ENCODE data around the gene RAB24. TPM values are rescaled to one million over a fixed set of nuclear protein-coding genes. Genes with fewer than 3 reads are reported as not detected.
A peak's percentile ranks its signal among the peaks of the same experiment; 100 is the strongest.

RAB24 gene
- 14.8 TPM for polyA plus RNA-seq (2013, experiment 1 of 4)
- 11.3 TPM for polyA plus RNA-seq (2013, experiment 2 of 4)
- polyA plus RNA-seq (2013, experiment 3 of 4) = 14.9 TPM
- 13.2 TPM for polyA plus RNA-seq (2013, experiment 4 of 4)

GRCh38 chr5:177303121-177303924 is at the start of gene RAB24, which contains the start of gene PRELID1:
RAB24 (minus strand) TSS chr5:177303719; CDS start chr5:177303288, 431 bp downstream.
PRELID1 (plus strand) TSS chr5:177303799; CDS start chr5:177303986, 187 bp downstream.
- Histone ChIP-seq H3K27me3 (ENCODE audit: control insufficient read depth, insufficient read depth, low read length, poor library complexity, severe bottlenecking) (peaks cover 7% of the 10 kb centered on the region), H3K9me3 (ENCODE audit: control insufficient read depth, low read length) (no peaks in the 10 kb centered on the region), H3K4me3 (ENCODE audit: insufficient read depth, low read depth, low read length) (peak within 1 kb of the TSS; percentile 94), H3K27ac (ENCODE audit: insufficient read depth, low read depth, low read length, poor library complexity, severe bottlenecking) (no peak within 1 kb of the TSS), H3K4me1 (ENCODE audit: control insufficient read depth, insufficient read depth, low read length) (peaks cover 6% of the 10 kb centered on the region), H3K36me3 (ENCODE audit: control insufficient read depth, insufficient read depth, low read length) (peaks cover 18% of the 10 kb centered on the region)
- 1% methylated on average over 100 of the region's 100 CpGs for WGBS, 2 experiments

GRCh38 chr5:177353093-177353492 is 49.6 kb upstream of the RAB24 start:
- Histone ChIP-seq H3K27ac (ENCODE audit: insufficient read depth, low read depth, low read length, poor library complexity, severe bottlenecking) (no peak overlapping the region), H3K4me1 (ENCODE audit: control insufficient read depth, insufficient read depth, low read length) (peaks cover 16% of the 10 kb centered on the region), H3K36me3 (ENCODE audit: control insufficient read depth, insufficient read depth, low read length) (no peaks in the 10 kb centered on the region), H3K4me3 (ENCODE audit: insufficient read depth, low read depth, low read length) (no peak overlapping the region), H3K27me3 (ENCODE audit: control insufficient read depth, insufficient read depth, low read length, poor library complexity, severe bottlenecking) (no peaks in the 10 kb centered on the region), H3K9me3 (ENCODE audit: control insufficient read depth, low read length) (no peaks in the 10 kb centered on the region)
- WGBS, 2 experiments = 89 to 91% methylated on average over 4 to 5 of the region's 5 CpGs

DNA sequence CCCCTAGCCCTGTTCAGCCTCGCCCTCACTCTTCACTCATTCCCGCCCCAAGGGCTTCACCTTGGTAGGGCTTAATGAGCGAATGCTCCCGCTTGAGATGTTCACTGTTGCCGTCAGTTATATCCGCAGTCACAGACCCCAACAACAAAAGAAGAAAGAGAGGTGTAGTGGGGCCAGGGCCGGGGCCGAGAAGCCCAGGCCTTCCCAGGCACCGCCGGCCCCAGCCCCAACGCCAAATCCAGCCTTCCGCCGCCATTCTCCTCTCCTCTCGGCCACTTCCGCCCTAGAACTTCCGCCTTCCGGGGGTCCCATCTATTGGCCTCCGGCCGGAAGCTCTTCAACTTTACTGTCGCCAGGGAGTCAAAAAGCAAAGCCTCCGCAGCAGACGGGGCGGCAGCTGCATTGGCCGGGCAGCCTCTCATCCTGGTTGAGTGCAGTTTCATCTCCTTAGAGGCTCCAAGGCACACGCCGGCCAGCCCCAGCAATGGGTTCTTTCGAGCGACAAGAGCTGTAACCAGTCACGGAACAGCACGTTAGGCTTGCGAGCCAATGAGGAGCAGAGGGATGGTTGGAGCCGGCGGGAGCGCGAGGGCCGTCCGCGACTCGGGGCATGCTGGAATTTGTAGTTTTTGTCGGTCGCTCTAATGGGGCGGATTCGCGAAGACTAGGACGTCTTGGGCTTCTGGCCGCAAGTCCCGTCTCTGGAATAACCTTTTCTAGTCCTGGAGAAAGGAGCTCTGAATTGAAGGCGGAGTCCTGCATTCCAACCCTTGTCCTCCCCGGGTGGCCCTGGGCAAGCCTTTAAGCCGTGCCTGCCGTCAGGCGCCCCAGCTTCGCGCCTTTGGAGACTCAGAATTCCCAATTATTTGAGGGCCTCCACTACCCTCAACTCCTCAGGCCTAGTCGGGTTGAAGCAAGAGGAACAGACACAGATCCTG is 48.1 kb upstream of the RAB24 start, which contains the start of gene LMAN2:
TSS of gene LMAN2 (minus strand) at position 277 of the 938 bp plus-strand sequence. CDS start at position 256, 21 bp downstream.
- Histone ChIP-seq H3K27me3 (ENCODE audit: control insufficient read depth, insufficient read depth, low read length, poor library complexity, severe bottlenecking) (no peaks in the 10 kb centered on the region), H3K36me3 (ENCODE audit: control insufficient read depth, insufficient read depth, low read length) (no peaks in the 10 kb centered on the region), H3K4me3 (ENCODE audit: insufficient read depth, low read depth, low read length) (peak within 1 kb of the TSS; percentile 100), H3K4me1 (ENCODE audit: control insufficient read depth, insufficient read depth, low read length) (peaks cover 16% of the 10 kb centered on the region), H3K9me3 (ENCODE audit: control insufficient read depth, low read length) (no peaks in the 10 kb centered on the region), H3K27ac (ENCODE audit: insufficient read depth, low read depth, low read length, poor library complexity, severe bottlenecking) (peak within 1 kb of the TSS; percentile 71)
- 7% methylated on average over 55 of the region's 55 CpGs for WGBS, 2 experiments

DNA sequence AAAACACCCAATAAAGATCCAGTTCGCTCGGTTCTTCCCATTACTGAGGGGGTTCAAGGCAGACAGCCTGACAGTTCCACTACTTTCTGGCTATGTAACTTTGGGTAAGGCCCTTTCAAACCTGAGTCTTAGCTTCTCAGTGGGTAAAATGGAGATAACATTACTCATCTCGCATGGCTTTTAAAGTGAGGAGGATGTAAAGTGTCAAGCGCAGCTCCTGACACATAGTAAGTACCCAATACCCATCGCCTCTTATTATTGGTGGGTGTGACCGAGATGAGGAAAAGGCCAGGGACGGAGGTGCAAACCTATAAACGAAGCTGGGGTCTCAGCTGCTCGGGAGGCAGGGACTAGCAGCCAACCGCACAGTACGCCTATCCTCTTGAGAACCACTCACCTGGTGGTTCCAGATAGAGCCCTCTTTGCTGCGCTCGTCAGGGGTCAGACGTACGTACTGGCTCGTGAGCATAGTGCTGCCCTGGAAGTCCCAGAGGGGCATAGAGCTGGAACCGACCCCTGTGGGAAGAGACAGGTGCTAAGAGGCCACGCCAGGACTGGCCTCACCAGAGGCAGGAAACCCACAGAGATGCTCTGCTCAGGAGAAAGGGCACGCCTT is 47.4 kb upstream of the RAB24 start:
- Histone ChIP-seq H3K4me3 (ENCODE audit: insufficient read depth, low read depth, low read length) (peak overlapping the region; percentile 100), H3K36me3 (ENCODE audit: control insufficient read depth, insufficient read depth, low read length) (no peaks in the 10 kb centered on the region), H3K9me3 (ENCODE audit: control insufficient read depth, low read length) (no peaks in the 10 kb centered on the region), H3K27me3 (ENCODE audit: control insufficient read depth, insufficient read depth, low read length, poor library complexity, severe bottlenecking) (no peaks in the 10 kb centered on the region), H3K4me1 (ENCODE audit: control insufficient read depth, insufficient read depth, low read length) (peaks cover 16% of the 10 kb centered on the region), H3K27ac (ENCODE audit: insufficient read depth, low read depth, low read length, poor library complexity, severe bottlenecking) (no peak overlapping the region)
- WGBS, 2 experiments = 19 to 20% methylated on average over 19 of the region's 19 CpGs

DNA sequence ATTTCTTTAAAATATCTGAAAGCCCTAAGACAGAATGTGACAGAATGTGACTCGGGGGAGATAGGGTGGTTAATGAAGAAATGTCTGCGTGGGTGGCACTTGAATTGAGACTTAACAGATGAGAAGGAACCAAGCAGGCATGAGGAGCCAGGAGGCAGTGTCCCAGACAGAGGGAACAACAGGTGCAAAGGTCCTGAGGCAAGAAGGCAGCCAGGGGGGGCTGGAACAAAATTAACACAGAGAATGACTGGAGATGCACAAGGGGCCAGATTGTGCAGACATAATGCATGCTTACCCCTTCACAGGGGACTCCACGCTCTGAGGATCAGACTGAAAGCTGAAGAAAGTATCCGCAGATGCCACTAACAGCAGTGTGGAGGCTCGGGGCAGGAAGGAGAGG is 46.2 kb upstream of the RAB24 start:
- H3K4me1 ChIP-seq (ENCODE audit: control insufficient read depth, insufficient read depth, low read length) = peaks cover 16% of the 10 kb centered on the region
- no peaks in the 10 kb centered on the region for H3K36me3 ChIP-seq (ENCODE audit: control insufficient read depth, insufficient read depth, low read length)
- no peaks in the 10 kb centered on the region for H3K9me3 ChIP-seq (ENCODE audit: control insufficient read depth, low read length)
- no peak overlapping the region for H3K27ac ChIP-seq (ENCODE audit: insufficient read depth, low read depth, low read length, poor library complexity, severe bottlenecking)
- no peaks in the 10 kb centered on the region for H3K27me3 ChIP-seq (ENCODE audit: control insufficient read depth, insufficient read depth, low read length, poor library complexity, severe bottlenecking)
- WGBS, 2 experiments = 94 to 95% methylated on average over 5 of the region's 5 CpGs
- no peak overlapping the region for H3K4me3 ChIP-seq (ENCODE audit: insufficient read depth, low read depth, low read length)

GRCh38 chr5:177349362-177349647 is 45.8 kb upstream of the RAB24 start:
- H3K9me3 ChIP-seq (ENCODE audit: control insufficient read depth, low read length) = no peaks in the 10 kb centered on the region
- no peaks in the 10 kb centered on the region for H3K27me3 ChIP-seq (ENCODE audit: control insufficient read depth, insufficient read depth, low read length, poor library complexity, severe bottlenecking)
- WGBS, 2 experiments = 91 to 93% methylated on average over 3 of the region's 3 CpGs
- peaks cover 16% of the 10 kb centered on the region for H3K4me1 ChIP-seq (ENCODE audit: control insufficient read depth, insufficient read depth, low read length)
- no peak overlapping the region for H3K27ac ChIP-seq (ENCODE audit: insufficient read depth, low read depth, low read length, poor library complexity, severe bottlenecking)
- H3K4me3 ChIP-seq (ENCODE audit: insufficient read depth, low read depth, low read length) = no peak overlapping the region
- H3K36me3 ChIP-seq (ENCODE audit: control insufficient read depth, insufficient read depth, low read length) = no peaks in the 10 kb centered on the region

DNA sequence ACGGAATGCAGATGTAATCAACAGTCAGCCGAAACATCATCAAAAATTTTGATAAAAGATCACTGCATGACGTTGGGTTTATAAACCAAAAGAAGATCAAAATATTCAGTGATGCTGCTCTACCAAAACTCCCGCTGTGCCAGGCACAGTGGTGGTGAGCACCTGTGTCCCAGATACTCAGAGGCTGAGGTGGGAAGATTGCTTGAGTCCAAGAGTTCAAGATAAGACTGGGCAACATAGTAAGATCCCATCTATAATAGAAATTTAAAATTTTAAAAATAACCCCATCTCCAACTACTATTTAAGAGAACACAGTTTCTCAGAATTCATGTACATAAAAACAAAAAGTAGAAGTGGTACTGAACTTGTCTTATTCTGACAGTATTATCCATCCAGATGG is 44.2 kb upstream of the RAB24 start:
- H3K4me1 ChIP-seq (ENCODE audit: control insufficient read depth, insufficient read depth, low read length) = peaks cover 16% of the 10 kb centered on the region
- no peaks in the 10 kb centered on the region for H3K9me3 ChIP-seq (ENCODE audit: control insufficient read depth, low read length)
- no peak overlapping the region for H3K4me3 ChIP-seq (ENCODE audit: insufficient read depth, low read depth, low read length)
- H3K27ac ChIP-seq (ENCODE audit: insufficient read depth, low read depth, low read length, poor library complexity, severe bottlenecking) = no peak overlapping the region
- no peaks in the 10 kb centered on the region for H3K27me3 ChIP-seq (ENCODE audit: control insufficient read depth, insufficient read depth, low read length, poor library complexity, severe bottlenecking)
- 96% methylated on average over 4 of the region's 4 CpGs for WGBS, 2 experiments
- no peaks in the 10 kb centered on the region for H3K36me3 ChIP-seq (ENCODE audit: control insufficient read depth, insufficient read depth, low read length)

DNA sequence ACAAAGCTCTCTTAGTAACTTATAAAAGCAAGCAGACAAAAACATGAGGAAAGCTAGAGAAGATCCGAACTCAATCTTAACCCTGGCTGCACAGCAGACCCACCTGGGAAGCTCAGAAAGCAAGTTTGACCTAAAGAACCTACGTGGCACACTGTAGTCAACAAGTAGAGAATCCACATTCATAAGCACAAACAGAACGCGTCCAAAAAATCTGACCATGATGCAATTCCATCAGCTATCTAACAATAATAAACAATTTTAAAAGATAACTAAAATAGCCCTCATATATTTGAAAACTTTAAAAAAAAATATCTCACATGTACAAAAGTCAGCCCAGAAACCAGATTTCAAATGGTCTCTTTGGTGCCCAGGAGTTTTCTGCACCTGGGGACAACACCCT is 43.3 kb upstream of the RAB24 start:
- Histone ChIP-seq H3K27ac (ENCODE audit: insufficient read depth, low read depth, low read length, poor library complexity, severe bottlenecking) (no peak overlapping the region), H3K9me3 (ENCODE audit: control insufficient read depth, low read length) (no peaks in the 10 kb centered on the region), H3K36me3 (ENCODE audit: control insufficient read depth, insufficient read depth, low read length) (no peaks in the 10 kb centered on the region), H3K4me1 (ENCODE audit: control insufficient read depth, insufficient read depth, low read length) (peaks cover 16% of the 10 kb centered on the region), H3K27me3 (ENCODE audit: control insufficient read depth, insufficient read depth, low read length, poor library complexity, severe bottlenecking) (no peaks in the 10 kb centered on the region), H3K4me3 (ENCODE audit: insufficient read depth, low read depth, low read length) (no peak overlapping the region)
- WGBS, 2 experiments = 69 to 73% methylated on average over 4 of the region's 4 CpGs

DNA sequence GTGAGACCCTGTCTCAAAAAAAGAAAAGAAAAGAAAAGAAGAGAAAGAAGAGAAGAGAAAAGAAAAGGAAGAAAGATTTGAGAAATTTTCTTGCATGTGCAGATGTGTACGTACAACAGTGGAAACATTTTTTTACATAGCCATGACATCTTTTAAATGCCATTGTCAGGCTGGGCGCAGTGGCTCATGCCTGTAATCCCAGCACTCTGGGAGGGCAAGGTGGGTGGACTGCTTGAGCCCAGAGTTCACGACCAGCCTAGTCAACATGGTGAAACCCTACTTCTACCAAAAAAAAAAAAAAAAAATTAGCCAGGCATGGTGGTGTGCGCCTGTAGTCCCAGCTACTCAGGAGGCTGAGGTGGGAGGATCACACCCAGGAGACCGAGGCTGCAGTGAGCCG is 41.4 kb upstream of the RAB24 start:
- Histone ChIP-seq H3K27ac (ENCODE audit: insufficient read depth, low read depth, low read length, poor library complexity, severe bottlenecking) (no peak overlapping the region), H3K27me3 (ENCODE audit: control insufficient read depth, insufficient read depth, low read length, poor library complexity, severe bottlenecking) (no peaks in the 10 kb centered on the region), H3K4me1 (ENCODE audit: control insufficient read depth, insufficient read depth, low read length) (peaks cover 4% of the 10 kb centered on the region), H3K4me3 (ENCODE audit: insufficient read depth, low read depth, low read length) (no peak overlapping the region), H3K36me3 (ENCODE audit: control insufficient read depth, insufficient read depth, low read length) (no peaks in the 10 kb centered on the region), H3K9me3 (ENCODE audit: control insufficient read depth, low read length) (no peaks in the 10 kb centered on the region)
- 99% methylated on average over 5 to 6 of the region's 6 CpGs for WGBS, 2 experiments

Measured in ectodermal cell (in vitro differentiated cells).